HG03159 (cell line): Measurements from ENCODE around the gene SLC45A2.
"Not testable (repeated sequence)": the region's sequence is repeated elsewhere in the genome, so short reads cannot be mapped to it uniquely, and the experiment has no call there.

Experiments used
- ATAC-seq: cut with Tn5 transposase; IDR thresholded peaks from one replicate; pipeline ENCODE4 v1.9.1; 2021; ENCODE audit warnings: mild to moderate bottlenecking, moderate library complexity; ENCODE audit not compliant: unreplicated experiment

The SLC45A2 gene

GRCh38 chr5:33931136-33931535 lies 53.4 kb downstream of the SLC45A2 start:
- no peak for ATAC-seq

GRCh38 chr5:33929925-33930690 lies 54.4 kb downstream of the SLC45A2 start:
- no peak for ATAC-seq

GRCh38 chr5:33928283-33928682 lies 56.2 kb downstream of the SLC45A2 start:
- no peak for ATAC-seq

GRCh38 chr5:33927685-33928084 lies 56.8 kb downstream of the SLC45A2 start:
- no peak for ATAC-seq

- no peak for ATAC-seq
Observed at GRCh38 chr5:33925278-33925677, 59.2 kb downstream of the SLC45A2 start.

- ATAC-seq = no peak
Observed at GRCh38 chr5:33921002-33921401, 63.5 kb downstream of the SLC45A2 start.

- not testable (repeated sequence) for ATAC-seq
Observed at GRCh38 chr5:33914844-33915243, 69.6 kb downstream of the SLC45A2 start.

- not testable (repeated sequence) for ATAC-seq
Observed at GRCh38 chr5:33906248-33906647, 78.2 kb downstream of the SLC45A2 start.

- ATAC-seq = no peak
Observed at GRCh38 chr5:33905381-33905780, 79.1 kb downstream of the SLC45A2 start.

- no peak for ATAC-seq
Observed at GRCh38 chr5:33903118-33903517, 81.4 kb downstream of the SLC45A2 start.

- ATAC-seq = no peak
Observed at GRCh38 chr5:33901156-33901555, 83.3 kb downstream of the SLC45A2 start.
